Tibial nerve (tissue), 4 donors: ENCODE results near the gene EFCAB9. TPM values are rescaled to one million over a fixed set of nuclear protein-coding genes. Genes with fewer than 3 reads are reported as not detected.
"Not testable (repeated sequence)": the region's sequence is repeated elsewhere in the genome, so short reads cannot be mapped to it uniquely, and the experiment has no call there.

Source experiments
- DNase-seq, 2 donors: peaks; one replicate each; pipeline ENCODE4 v3.0.0-alpha.2; 2019; ENCODE audit warnings: low spot score in 2 of 2
- H3K27ac ChIP-seq, 4 donors: fragments of 200-600 bp; sonication (generic) in 3 of 4; one replicate each; pipeline ENCODE4 v1.5.1; 2017 to 2019; ENCODE audit warnings: mild to moderate bottlenecking in 1 of 4
- H3K27me3 ChIP-seq, 2 donors: fragments of 200-600 bp; sonication (generic) in 1 of 2; one replicate each; pipeline versions ENCODE4 v1.5.1 to v1.6.0; 2017 to 2019
- H3K36me3 ChIP-seq, 3 donors: fragments of 200-600 bp; sonication (generic); one replicate each; pipeline ENCODE4 v1.5.1; 2018 to 2019
- H3K4me1 ChIP-seq, 4 donors: fragments of 200-600 bp; sonication (generic) in 3 of 4; one replicate each; pipeline ENCODE4 v1.5.1; 2017 to 2019
- H3K4me3 ChIP-seq, 4 donors: fragments of 200-600 bp; sonication (generic) in 3 of 4; one replicate each; pipeline ENCODE4 v1.5.1; 2017 to 2019; ENCODE audit warnings: mild to moderate bottlenecking in 1 of 4, moderate library complexity in 1 of 4
- H3K9me3 ChIP-seq, 4 donors: fragments of 200-600 bp; sonication (generic) in 3 of 4; one replicate each; pipeline ENCODE4 v1.5.1; 2017 to 2019
- CTCF ChIP-seq, 5 experiments: fragments of 200-600 bp in 3 of 5; fragments of 450-650 bp in 2 of 5; sonication (generic) in 3 of 5; IDR thresholded peaks; one replicate each; pipeline ENCODE4 v1.5.1; 2016 to 2019; ENCODE audit warnings: antibody characterized with exemption in 5 of 5, mild to moderate bottlenecking in 3 of 5, moderate library complexity in 2 of 5
- EP300 ChIP-seq, 2 donors: sonication (generic); formaldehyde crosslinking; IDR thresholded peaks; one replicate each; pipeline ENCODE4 v1.6.1; 2017; ENCODE audit warnings: antibody characterized with exemption in 2 of 2, mild to moderate bottlenecking in 1 of 2
- POLR2A ChIP-seq, 2 donors: fragments of 450-650 bp; IDR thresholded peaks; one replicate each; pipeline ENCODE4 v1.6.1; 2017; ENCODE audit warnings: antibody characterized with exemption in 2 of 2, mild to moderate bottlenecking in 2 of 2, moderate library complexity in 2 of 2
- WGBS, 2 donors: methylation state at CpG; one replicate each; pipeline ENCODE4 v1.1.5; 2018; 5-methylcytosine and 5-hydroxymethylcytosine counted together
- total RNA-seq, 4 donors: library from RNA; depleted of rRNA; stranded (reverse); fragments of >200 nt; gene quantifications; one replicate each; pipeline ENCODE4 v1.1.0, GENCODE V29; 2016

Gene EFCAB9
- total RNA-seq, 4 donors from 2014 or later, result not detected

- TF ChIP-seq CTCF (IDR thresholded peaks at IDR 0.05) (no peak), EP300 (IDR thresholded peaks at IDR 0.05) (no peak), POLR2A (IDR thresholded peaks at IDR 0.05) (no peak)
- H3K4me1 ChIP-seq, result peaks cover 0 to 92% (median 38%) of the 10 kb centered on the region in 4 donors
- DNase-seq, result no peak
- H3K4me3 ChIP-seq, result no peak overlapping the region
- H3K36me3 ChIP-seq, result peaks cover 0 to 8% (median 0%) of the 10 kb centered on the region in 3 donors
- no peaks in the 10 kb centered on the region for H3K27me3 ChIP-seq
- 61 to 63% methylated on average over 9 of the region's 9 CpGs for WGBS, 2 donors
- peak overlapping the region; percentile 62 to 85 (median 78) for H3K27ac ChIP-seq
- no peaks in the 10 kb centered on the region for H3K9me3 ChIP-seq
Observed at GRCh38 chr5:172146748-172147092, 47.3 kb upstream of the EFCAB9 start.

- no peaks in the 10 kb centered on the region for H3K9me3 ChIP-seq
- H3K36me3 ChIP-seq, result peaks cover 0 to 14% (median 0%) of the 10 kb centered on the region in 3 donors
- H3K4me3 ChIP-seq, result no peak overlapping the region
- peaks cover 0 to 93% (median 36%) of the 10 kb centered on the region in 4 donors for H3K4me1 ChIP-seq
- WGBS, 2 donors, result 69 to 72% methylated on average over 8 to 10 of the region's 10 CpGs
- H3K27ac ChIP-seq, result peak overlapping the region in 3 of 4 donors; percentile 72 to 85 (median 83)
- DNase-seq, result no peak
- H3K27me3 ChIP-seq, result no peaks in the 10 kb centered on the region
- TF ChIP-seq POLR2A (IDR thresholded peaks at IDR 0.05), result no peak
- TF ChIP-seq CTCF (IDR thresholded peaks at IDR 0.05), result no peak
- TF ChIP-seq EP300 (IDR thresholded peaks at IDR 0.05), result no peak
Observed at GRCh38 chr5:172147857-172148256, 46.1 kb upstream of the EFCAB9 start.

GRCh38 chr5:172148381-172148780 is 45.6 kb upstream of the EFCAB9 start:
- WGBS, 2 donors, result 71 to 75% methylated on average over 8 to 9 of the region's 9 CpGs
- H3K36me3 ChIP-seq, result peaks cover 0 to 14% (median 0%) of the 10 kb centered on the region in 3 donors
- H3K9me3 ChIP-seq, result no peaks in the 10 kb centered on the region
- H3K4me3 ChIP-seq, result no peak overlapping the region
- no peaks in the 10 kb centered on the region for H3K27me3 ChIP-seq
- H3K4me1 ChIP-seq, result peaks cover 0 to 90% (median 33%) of the 10 kb centered on the region in 4 donors
- no peak for DNase-seq
- H3K27ac ChIP-seq, result peak overlapping the region in 3 of 4 donors; percentile 72 to 85 (median 83)
- TF ChIP-seq POLR2A (IDR thresholded peaks at IDR 0.05), result no peak
- no peak for TF ChIP-seq EP300 (IDR thresholded peaks at IDR 0.05)
- TF ChIP-seq CTCF (IDR thresholded peaks at IDR 0.05), result no peak

GRCh38 chr5:172149073-172149472 is 44.9 kb upstream of the EFCAB9 start:
- no peak overlapping the region for H3K4me3 ChIP-seq
- DNase-seq, result no peak
- peaks cover 0 to 18% (median 0%) of the 10 kb centered on the region in 3 donors for H3K36me3 ChIP-seq
- no peaks in the 10 kb centered on the region for H3K27me3 ChIP-seq
- WGBS, 2 donors, result 60 to 66% methylated on average over 3 of the region's 3 CpGs
- TF ChIP-seq EP300 (IDR thresholded peaks at IDR 0.05) (no peak), POLR2A (IDR thresholded peaks at IDR 0.05) (no peak), CTCF (IDR thresholded peaks at IDR 0.05) (no peak)
- no peaks in the 10 kb centered on the region for H3K9me3 ChIP-seq
- peaks cover 0 to 89% (median 30%) of the 10 kb centered on the region in 4 donors for H3K4me1 ChIP-seq
- peak overlapping the region in 2 of 4 donors; percentile 83 to 85 for H3K27ac ChIP-seq

- H3K9me3 ChIP-seq, H3K4me3 ChIP-seq, DNase-seq, H3K27me3 ChIP-seq: not testable (repeated sequence)
- 85 to 90% methylated on average over 11 of the region's 11 CpGs for WGBS, 2 donors
- peak overlapping the region in 2 of 4 donors; percentile 83 to 85 for H3K27ac ChIP-seq
- peaks cover 0 to 22% (median 0%) of the 10 kb centered on the region in 3 donors for H3K36me3 ChIP-seq
- H3K4me1 ChIP-seq, result peaks cover 0 to 89% (median 29%) of the 10 kb centered on the region in 4 donors
Observed at GRCh38 chr5:172149481-172149880, 44.5 kb upstream of the EFCAB9 start.
